GM21619 (cell line): ENCODE results near the gene IFNA17.
"Not testable (repeated sequence)": the region's sequence is repeated elsewhere in the genome, so short reads cannot be mapped to it uniquely, and the experiment has no call there.

Experiments
- ATAC-seq: cut with Tn5 transposase; IDR thresholded peaks from one replicate; pipeline ENCODE4 v1.9.1; 2021; ENCODE audit not compliant: unreplicated experiment

The IFNA17 gene

DNA sequence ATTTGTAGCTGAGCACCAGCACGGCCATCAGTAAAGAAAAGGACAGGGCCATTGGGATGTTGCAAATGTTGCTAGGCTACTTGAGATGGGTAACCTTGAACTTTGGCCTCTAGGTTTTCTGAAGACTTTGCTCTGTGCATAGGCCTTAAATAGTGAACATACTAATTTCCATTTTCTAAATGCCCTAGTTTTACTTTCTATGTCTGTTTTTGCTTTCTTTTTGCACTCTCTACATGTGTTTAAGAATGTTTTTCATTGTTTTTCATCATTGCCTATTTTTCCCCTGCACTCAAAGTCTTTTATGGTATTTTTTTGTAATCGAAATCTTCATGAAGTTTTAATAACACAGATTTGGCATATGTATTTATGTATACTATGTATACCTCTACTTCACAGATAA is at the start of gene IFNA17:
IFNA17 (minus strand) TSS at position 101 of the 400 bp plus-strand sequence; CDS start at position 52, 49 bp downstream.
- ATAC-seq: no peak

DNA sequence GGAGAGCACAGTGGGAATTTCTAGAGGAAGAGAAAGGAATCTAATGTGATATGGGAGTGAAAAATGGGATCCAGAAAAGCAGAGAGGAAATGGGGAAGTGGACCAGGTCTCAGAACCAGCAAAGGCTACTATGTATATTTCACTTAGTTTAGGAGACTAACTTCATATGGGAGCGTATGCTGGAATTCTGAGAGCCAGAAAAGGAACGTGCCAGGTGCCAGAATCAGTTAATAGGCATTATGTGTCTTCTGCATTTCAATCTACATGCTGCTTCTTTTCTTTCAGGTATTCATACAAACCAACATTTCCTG is 40.3 kb upstream of the IFNA17 start:
- ATAC-seq: no peak

DNA sequence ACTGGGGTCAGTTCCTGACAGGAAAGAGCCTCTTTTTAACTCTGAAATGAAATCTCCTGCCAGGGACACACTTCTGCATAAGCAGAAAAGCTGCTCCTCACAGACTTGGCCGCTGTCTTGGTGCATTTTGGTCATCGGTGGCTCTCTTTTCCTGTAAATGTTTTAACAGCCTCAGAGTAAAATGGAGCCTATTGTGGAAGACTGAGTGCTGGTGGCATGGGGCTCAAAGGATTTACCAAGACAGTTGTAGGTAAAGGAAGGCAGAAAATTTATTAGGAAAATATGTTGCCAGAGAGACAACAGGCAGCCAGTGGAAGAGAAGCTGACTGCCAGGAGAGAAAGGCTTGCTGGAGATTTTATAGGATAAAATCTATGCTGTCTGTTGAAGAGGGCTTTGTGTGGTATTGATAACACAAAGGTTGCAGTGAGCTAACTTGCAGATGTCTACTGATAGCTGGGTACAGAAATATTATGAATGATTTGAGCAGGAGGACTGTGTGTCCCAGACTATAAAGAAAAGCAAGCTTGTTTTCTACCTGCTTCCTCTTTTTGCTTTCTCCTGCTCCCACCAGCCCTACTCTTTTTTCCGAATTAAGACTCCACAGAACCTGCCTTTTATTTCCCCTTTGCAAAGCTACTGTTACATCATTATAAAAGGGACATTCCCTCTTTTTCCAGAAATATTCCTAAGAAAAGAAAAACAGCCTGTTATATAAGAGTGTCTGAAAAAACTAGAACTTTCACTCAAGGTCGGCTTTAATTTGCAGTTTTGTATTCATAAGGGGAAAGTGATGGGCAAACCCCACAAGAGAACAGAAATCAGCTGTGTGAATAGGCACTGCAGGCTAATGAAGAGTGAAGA is 39.7 kb upstream of the IFNA17 start:
- peak; percentile 49 for ATAC-seq

DNA sequence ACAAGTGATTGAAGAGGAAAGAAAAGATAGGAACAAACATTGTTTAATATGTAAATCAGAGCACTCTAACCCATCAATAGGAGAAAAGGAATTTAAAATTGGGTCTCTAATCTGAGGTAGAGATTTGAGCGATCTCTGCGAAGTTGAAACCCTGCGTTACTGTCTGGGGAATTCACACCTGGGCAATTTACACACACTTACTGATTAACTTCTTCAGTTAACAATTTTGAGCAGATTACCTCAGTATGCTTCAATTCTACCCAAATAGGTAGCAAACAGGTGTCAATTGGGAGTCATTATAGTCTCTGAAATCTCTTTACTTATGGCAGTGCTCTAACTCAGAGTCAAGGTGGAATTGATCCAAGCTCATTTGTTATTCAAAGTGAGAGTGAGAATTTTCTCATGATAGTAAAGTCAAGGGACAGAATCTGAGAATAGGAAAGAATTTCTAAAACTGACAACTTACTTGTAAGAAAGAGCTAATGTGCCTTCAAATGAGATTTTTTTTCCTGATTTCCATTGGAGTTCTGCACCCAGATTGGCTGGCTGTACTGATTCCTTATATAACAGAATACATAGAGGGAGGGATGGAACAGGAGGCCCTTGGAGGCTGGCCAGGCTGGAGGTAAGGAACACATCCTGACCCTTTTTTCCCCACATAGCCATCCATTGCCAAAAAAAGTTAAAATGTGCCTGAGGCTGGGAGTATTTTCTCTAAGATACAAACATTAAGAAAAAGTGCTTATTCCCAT is 38.9 kb upstream of the IFNA17 start:
- peak; percentile 42 for ATAC-seq

DNA sequence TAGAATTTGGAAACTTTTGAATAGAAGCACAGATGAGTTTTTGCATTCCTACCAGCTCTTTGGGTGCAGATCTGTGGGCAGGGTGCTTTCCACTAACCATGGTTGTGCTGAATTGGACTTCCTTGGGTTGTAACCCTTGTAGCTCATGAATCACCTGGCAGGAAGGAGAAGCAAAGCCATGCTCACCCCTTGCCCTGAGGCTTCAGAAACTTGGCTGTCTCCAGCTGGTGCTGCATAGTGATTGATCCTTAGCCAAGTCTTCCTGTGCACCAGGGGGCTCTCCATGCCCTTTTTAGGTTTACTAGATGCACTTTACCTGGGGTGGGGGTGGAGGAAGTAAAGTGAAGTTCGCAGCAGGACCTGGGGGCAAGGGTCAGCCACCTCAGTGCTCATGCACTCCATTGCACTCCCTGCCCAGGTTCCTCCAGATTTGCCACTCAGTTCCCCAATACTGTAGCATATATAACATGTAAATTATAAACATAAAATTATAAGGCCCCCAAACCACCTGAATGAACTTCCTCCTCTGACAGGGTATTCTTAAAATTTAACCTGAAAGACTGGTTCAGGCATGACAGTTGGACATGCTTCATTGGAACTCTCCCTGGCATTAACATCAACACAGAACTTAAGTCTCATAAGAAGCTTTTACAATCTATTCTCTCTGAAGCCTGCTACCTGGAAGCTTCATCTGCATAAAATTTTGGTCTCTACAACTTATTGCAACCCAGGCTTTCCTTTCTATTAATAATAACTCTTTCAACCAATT is 37.6 kb upstream of the IFNA17 start:
- ATAC-seq: no peak

DNA sequence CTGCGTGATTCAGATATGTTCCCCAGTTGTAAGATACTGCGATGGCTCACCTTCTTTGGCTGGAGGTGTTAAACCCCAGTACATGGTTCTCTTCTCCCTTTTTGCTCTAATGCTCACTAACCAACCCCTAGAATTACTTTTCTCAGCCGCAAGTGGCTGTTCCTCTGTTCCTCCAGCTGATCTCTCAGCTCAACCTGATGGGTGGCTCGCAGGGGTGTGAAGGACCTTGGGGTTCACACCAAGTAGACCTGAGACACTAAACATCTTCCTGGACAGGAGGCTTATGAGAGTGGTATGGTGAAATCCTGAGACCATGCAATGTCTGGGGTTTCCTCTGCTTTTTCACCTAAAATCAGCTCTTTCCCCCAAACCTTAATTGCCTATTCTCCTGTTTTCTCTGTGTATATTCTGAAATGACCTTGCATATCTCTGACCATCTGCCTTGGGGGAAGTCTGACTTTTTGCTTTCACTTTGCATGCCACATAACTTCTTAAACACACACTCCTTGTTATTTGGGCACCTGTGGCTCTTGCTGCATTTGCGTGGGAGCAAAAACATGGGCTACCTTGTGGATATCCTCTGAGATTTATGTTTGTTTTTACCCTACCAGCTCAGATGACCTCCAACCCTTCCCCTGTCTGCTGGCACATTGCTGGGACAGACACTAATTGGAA is 27.7 kb upstream of the IFNA17 start:
- ATAC-seq: no peak

DNA sequence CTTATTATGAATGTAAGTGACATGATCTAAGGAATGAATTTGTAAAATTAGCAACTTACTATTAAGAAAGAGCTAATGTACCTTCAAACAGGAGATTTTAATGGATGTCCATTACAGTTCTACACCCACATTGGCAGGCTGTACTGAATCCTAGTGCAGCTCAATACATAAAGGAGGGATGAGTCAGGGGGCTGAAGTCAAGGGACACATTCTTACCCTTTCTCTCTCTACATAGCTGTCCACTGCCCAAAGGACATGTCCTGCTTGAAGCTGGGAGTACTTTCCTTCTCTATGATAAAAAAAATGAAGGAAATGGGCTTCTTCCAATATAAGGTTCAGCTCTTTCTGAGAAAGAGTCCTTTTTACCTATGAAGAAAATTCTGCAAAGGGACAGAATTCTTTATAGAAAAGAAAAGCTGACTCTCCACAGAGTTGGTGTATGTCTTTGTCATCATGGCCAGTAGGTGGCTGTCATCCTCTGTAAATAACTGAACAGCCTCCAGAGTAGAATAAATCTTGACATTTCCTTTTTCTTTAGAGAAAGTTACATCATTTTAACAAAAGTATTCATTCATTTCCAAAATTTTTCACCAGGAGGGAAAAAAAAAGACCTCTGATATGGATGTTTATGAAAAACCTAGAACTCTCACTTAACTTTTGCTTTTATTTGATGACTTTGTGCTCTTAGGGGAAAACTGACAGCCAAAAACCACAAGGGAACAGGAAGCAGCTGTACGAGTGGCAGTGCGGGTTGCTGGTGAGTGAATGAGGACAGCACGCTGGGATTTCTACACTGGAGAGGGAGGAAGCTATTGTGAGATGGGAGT is 24.9 kb upstream of the IFNA17 start:
- ATAC-seq: peak; percentile 76

DNA sequence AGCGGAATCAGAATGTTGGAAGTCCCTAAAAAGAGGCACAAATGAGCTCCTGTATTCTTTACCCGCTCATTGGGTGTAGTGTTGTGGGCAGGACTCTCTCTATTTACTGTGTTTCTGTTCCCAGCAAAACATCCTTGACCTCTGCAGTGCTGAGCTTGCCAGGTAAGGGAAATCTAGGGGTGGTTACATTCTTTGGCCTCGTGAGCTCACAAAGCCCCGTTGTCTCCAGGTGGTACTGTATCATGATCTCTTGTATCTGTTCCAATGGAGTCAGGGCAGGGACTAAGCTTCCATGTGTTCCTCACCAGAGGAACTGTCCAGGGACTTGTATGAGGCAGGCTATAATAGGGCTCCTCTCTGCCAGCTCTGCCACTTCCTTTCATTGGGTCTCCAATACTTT is 23.6 kb upstream of the IFNA17 start:
- no peak for ATAC-seq

DNA sequence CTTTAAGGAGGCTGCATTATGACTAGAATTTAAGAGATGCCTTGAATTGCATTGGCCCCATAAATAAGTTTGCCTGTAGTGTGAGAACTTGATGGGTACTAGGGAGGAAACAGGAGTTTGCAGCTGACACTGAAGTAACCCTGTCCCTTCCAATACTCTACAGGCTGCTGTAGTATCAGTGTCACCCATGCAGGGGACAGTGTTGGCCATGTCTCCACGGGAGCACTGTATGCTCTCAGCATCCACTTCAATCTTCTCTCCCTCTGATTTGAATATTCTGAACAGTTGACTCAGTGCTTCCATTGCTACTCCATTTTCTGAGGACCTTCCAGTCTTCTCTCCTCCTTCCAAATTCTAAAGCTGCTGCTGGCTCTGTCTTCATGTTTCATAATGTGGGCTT is 23.2 kb upstream of the IFNA17 start:
- no peak for ATAC-seq

DNA sequence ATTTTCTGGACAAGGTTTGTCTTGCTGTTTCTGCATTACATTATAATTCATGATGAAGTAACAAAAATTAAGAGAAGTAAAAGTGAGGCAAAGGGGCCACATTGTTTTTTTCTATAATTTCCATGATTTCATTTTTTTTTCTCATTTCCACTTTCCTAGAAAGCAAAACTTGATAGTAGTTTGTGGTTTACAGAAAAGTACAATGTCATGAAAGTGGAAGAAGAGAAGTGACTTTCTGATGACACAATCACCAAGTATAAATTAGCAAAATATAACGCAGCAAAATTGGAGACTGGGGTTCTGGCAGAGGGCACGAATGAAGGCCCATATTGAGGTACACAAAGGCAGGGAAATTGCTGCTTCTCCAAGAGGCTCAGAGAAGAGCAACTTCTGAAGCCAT is 16.8 kb upstream of the IFNA17 start:
- ATAC-seq: no peak

DNA sequence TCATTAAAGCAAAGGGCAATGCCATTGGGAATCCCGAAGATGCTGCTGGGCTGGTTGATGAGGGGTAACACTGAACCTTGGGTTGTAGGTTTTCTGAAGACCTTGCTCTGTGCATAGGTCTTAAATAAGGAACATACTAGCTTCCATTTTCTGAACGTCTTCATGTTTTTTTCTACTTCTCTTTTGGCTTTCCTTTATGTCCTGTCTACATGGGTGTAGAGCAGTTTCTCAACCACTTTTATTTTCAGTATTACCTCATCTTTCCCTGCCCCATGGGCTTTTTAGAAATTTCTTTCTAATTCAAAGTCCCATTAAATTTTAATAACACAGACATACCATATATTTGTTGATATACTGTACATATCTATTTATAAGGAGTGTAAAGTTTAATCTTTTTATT is 11.9 kb upstream of the IFNA17 start, which contains the start of gene IFNA14:
IFNA14 (minus strand) TSS at position 95 of the 400 bp plus-strand sequence; CDS start at position 25, 70 bp downstream.
- no peak for ATAC-seq

DNA sequence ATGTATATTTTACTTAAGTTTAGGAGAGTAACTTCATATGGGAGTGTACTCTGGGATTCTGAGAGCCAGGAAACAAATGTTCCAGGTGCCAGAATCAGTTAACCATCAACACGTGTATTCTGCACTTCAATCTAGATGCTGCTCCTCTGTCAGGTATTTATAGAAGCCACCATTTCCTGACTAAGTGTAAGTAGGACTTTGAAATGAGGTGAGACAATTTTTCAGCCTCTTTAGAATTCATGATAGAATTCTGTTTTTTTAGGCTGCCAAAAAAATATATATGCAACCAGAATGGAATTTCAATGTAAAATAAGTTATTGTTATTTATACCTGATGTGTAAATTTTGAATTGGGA is 8.3 kb upstream of the IFNA17 start:
- ATAC-seq: not testable (repeated sequence)

DNA sequence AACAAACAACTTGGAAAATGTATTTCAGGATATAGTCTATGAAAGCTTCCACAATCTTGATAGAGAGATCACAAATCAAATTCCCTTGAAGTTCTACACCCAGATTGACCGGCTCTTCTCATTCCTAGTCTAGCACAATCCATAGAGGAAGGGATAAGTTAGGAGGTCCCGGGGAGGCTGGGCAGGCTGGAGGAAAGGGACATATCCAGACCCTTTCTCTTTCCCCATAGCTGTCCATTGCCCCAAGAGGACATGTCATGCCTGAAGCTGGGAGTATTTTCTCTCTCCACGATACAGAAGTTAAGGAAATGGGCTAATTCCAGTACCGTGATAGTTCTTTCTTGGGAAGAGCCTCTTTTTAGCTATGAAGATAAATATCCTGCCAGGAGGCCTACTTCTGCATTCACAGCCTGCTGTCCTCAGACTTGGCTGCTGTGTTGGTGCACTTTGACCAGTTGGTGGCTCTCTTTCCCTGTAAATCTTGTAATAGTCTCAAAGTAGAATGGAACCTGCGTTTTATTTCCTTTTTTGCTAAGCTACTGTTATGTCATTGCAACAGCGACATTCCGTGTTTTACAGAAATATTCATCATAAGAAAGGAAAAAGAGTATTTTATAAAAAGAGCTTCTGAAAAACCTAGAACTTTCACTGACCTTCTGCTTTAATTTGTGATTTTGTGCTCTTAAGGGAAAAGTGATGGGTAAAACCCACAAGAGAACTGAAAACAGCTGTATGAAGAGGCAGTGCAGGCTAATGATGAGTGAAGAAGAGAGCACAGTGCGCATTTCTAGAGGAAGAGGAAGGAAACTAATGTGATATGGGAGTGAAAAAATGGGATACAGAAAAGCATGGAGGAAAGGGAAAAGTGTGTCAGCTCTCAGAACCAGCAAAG is 7.7 kb upstream of the IFNA17 start:
- ATAC-seq: peak; percentile 80

DNA sequence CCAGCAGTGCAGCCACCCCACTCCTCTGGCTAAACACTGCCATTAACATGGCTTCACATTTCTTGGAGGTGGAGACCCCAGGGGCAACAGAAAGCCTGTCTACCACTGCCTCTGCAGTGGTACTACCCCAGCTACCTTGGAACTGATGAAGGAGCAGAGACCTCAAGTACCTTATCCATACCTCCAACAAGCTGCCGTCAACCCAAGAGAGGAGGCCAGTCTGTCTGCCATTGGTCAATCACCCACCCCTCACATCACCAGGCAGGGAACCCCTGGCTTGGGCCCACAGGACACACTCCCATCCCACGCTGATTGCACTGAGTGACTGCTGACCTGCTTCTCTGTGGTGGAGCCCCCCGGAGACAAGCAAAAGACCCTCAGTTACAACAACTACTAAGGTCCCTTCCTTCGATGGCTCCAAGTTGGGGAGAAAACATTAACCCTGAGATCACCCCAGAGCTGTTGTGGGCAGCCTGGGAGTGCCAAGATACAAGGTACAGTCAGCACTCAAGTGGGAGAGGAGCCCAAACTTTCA is 6.2 kb upstream of the IFNA17 start:
- ATAC-seq: no peak

DNA sequence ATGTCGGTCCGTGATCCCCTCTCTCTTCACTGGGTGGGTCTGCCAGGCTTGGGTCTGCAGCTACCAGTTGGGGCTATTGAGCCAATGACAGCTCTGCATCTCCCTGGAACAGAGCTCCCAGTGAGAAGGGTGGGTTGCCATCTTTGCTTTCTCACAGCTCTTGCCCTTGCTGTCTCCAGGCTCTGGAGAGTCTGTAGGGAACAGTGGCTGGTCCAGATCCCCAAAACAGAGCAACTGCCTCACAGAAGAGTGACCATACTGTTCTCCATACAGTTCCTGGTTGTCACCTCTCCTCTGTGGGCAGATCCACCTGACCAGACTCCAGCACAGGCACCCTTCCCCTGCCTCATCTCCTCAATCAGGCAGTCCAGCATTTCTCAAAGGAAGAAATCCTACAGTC is 5.2 kb upstream of the IFNA17 start:
- no peak for ATAC-seq

DNA sequence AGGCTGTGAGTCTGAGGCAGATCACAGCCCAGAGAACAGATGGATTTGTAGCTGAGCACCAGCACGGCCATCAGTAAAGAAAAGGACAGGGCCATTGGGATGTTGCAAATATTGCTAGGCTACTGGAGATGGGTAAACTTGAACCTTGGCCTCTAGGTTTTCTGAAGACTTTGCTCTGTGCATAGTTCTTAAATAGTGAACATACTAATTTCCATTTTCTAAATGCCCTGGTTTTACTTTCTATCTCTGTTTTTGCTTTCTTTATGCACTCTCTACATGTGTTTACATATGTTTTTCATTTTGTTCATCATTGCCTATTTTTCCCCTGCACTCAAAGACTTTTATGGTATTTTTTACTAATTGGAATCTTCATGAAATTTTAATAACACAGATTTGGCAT is 10.8 kb downstream of the IFNA17 start, which contains the start of gene IFNA16:
IFNA16 (minus strand) TSS at position 101 of the 400 bp plus-strand sequence; CDS start at position 95, 6 bp downstream.
- not testable (repeated sequence) for ATAC-seq

DNA sequence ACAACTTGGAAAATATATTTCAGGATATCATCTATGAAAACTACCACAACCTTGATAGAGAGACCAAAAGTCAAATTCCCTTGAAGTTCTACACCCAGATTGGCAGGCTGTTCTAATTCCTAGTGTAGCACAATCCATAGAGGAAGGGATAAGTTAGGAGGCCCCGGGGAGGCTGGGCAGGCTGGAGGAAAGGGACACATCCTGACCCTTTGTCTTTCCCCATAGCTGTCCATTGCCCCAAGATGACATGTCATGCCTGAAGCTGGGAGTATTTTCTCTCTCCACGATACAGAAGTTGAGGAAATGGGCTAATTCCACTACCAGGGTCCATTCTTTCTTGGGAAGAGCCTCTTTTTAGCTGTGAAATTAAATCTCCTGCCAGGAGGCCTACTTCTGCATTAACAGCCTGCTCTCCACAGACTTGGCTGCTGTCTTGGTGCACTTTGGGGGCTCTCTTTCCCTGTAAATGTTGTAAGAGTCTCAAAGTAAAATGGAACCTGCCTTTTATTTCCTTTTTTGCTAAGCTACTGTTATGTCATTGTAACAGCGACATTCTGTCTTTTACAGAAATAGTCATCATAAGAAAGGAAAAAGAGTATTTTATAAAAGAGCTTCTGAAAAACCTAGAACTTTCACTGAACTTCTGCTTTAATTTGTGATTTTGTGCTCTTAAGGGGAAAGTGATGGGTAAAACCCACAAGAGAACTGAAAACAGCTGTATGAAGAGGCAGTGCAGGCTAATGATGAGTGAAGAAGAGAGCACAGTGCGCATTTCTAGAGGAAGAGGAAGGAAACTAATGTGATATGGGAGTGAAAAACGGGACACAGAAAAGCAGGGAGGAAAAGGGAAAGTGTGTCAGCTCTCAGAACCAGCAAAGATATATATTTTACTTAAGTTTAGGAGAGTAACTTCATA is 14.4 kb downstream of the IFNA17 start:
- ATAC-seq: peak; percentile 67

DNA sequence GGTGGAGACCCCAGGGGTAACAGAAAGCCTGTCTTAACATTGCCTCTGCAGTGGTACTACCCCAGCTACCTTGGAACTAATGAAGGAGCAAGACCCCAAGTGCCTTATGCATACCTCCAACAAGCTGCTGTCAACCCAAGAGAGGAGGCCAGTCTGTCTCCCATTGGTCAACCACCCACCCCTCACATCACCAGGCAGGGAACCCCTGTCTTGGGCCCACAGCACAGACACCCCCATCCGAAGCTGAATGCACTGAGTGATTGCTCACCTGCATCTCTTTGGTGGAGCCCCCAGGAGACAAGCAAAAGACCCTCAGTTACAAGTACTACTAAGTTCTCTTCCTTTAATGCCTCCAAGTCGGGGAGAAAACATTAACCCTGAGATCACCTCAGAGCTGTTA is 15.9 kb downstream of the IFNA17 start:
- not testable (repeated sequence) for ATAC-seq
